B cell (primary cell): ENCODE measurements around the gene SLC5A12. TPM values are rescaled to one million over a fixed set of nuclear protein-coding genes. Genes with fewer than 3 reads are reported as not detected.

Source experiments
- ATAC-seq: fragments of 200-7000 bp; cut with Tn5 transposase; one replicate; pipeline ENCODE4 v1.10.0; 2021; ENCODE audit warnings: low read depth, mild to moderate bottlenecking, moderate number of reproducible peaks, moderate library complexity
- CTCF ChIA-PET: fragments of 350-600 bp; sonication (Branson Sonifier 250); formaldehyde crosslinking; loops from one replicate; lab custom pipeline; 2021; ENCODE audit warnings: antibody characterized with exemption, inconsistent platforms; lab: Charles Lee
- POLR2A ChIA-PET: fragments of 350-600 bp; sonication (Branson Sonifier 250); formaldehyde crosslinking; loops from one replicate; lab custom pipeline; 2021; ENCODE audit warnings: antibody characterized with exemption; lab: Charles Lee
- DNase-seq: peaks from one replicate; pipeline ENCODE4 v3.0.0; 2013
- H2AFZ ChIP-seq: 2 replicates; pipeline ENCODE4 v1.6.1; 2012; ENCODE audit warnings: mild to moderate bottlenecking, low read depth, low read length; ENCODE audit not compliant: insufficient read depth, poor library complexity, severe bottlenecking
- H3K27ac ChIP-seq, 2 donors: 1 replicate in 1 of 2; 2 replicates in 1 of 2; pipeline ENCODE4 v1.5.1; 2012 to 2013; ENCODE audit warnings: low read length in 2 of 2, mild to moderate bottlenecking in 2 of 2, moderate library complexity in 1 of 2
- H3K27me3 ChIP-seq, 4 experiments: fragments of 200-600 bp in 1 of 4; sonication (generic) in 1 of 4; replicated peaks in 1 of 4; 1 replicate in 2 of 4; 2 replicates in 2 of 4; pipeline versions ENCODE4 v1.6.1 to v1.7.0; 2013 to 2016; ENCODE audit warnings: low read length in 3 of 4, mild to moderate bottlenecking in 2 of 4, mixed read lengths in 1 of 4, moderate library complexity in 1 of 4; ENCODE audit not compliant: insufficient read depth in 4 of 4, control insufficient read depth in 3 of 4; ENCODE audit errors: control extremely low read depth in 1 of 4
- H3K36me3 ChIP-seq, 2 experiments: replicated peaks in 1 of 2; 1 replicate in 1 of 2; 2 replicates in 1 of 2; pipeline versions ENCODE4 v1.6.1 to v1.7.1; 2013; ENCODE audit warnings: low read length in 1 of 2; ENCODE audit not compliant: insufficient read depth in 2 of 2, control insufficient read depth in 1 of 2; ENCODE audit errors: control extremely low read depth in 1 of 2, extremely low read depth in 1 of 2
- H3K4me1 ChIP-seq, 2 donors: fragments of 200-600 bp in 1 of 2; sonication (generic) in 1 of 2; 1 replicate in 1 of 2; 2 replicates in 1 of 2; pipeline versions ENCODE4 v1.5.1 to v1.6.1; 2013 to 2017; ENCODE audit warnings: low read length in 2 of 2; ENCODE audit not compliant: control insufficient read depth in 2 of 2, insufficient read depth in 2 of 2
- H3K4me2 ChIP-seq: replicated peaks from 2 replicates; pipeline ENCODE3; 2012; ENCODE audit warnings: mild to moderate bottlenecking, low read depth, low read length; ENCODE audit not compliant: poor library complexity, severe bottlenecking
- H3K4me3 ChIP-seq, 5 experiments: fragments of 200-600 bp in 1 of 5; sonication (generic) in 1 of 5; 1 replicate in 3 of 5; 2 replicates in 2 of 5; pipeline versions ENCODE4 v1.5.1 to v1.7.0; 2011 to 2016; ENCODE audit warnings: low read length in 4 of 5, mild to moderate bottlenecking in 4 of 5, low read depth in 2 of 5, control low read depth in 1 of 5, moderate library complexity in 1 of 5; ENCODE audit not compliant: insufficient read depth in 1 of 5; ENCODE audit errors: control extremely low read depth in 1 of 5, extremely low read depth in 1 of 5
- H3K79me2 ChIP-seq: fragments of 200-600 bp; sonication (generic); one replicate; pipeline ENCODE4 v1.6.0; 2016; ENCODE audit warnings: low read length; ENCODE audit not compliant: control insufficient read depth, insufficient read depth
- H3K9ac ChIP-seq: fragments of 200-600 bp; sonication (generic); 2 replicates; pipeline ENCODE4 v1.6.1; 2017; ENCODE audit warnings: mild to moderate bottlenecking, low read length, moderate library complexity
- H3K9me3 ChIP-seq, 3 donors: one replicate each; pipeline versions ENCODE4 v1.6.1 to v1.7.1; 2013; ENCODE audit warnings: low read length in 2 of 3; ENCODE audit not compliant: control insufficient read depth in 2 of 3, insufficient read depth in 1 of 3; ENCODE audit errors: control extremely low read depth in 1 of 3
- H4K20me1 ChIP-seq: 2 replicates; pipeline ENCODE4 v1.6.0; 2012; ENCODE audit warnings: mild to moderate bottlenecking, low read length; ENCODE audit not compliant: insufficient read depth, control insufficient read depth, poor library complexity, severe bottlenecking
- H3K27ac Mint-ChIP-seq: one replicate; pipeline ENCODE4 v1.8.0; 2021; ENCODE audit warnings: mixed read lengths
- H3K27me3 Mint-ChIP-seq: one replicate; pipeline ENCODE4 v1.8.0; 2021; ENCODE audit warnings: mixed read lengths
- H3K4me1 Mint-ChIP-seq: one replicate; pipeline ENCODE4 v1.8.0; 2021; ENCODE audit warnings: mixed read lengths
- H3K4me3 Mint-ChIP-seq: one replicate; pipeline ENCODE4 v1.8.0; 2021; ENCODE audit warnings: mixed read lengths
- H3K9me3 Mint-ChIP-seq: one replicate; pipeline ENCODE4 v1.8.0; 2022; ENCODE audit warnings: mixed read lengths; ENCODE audit not compliant: insufficient read depth
- EZH2 ChIP-seq: IDR thresholded peaks from 2 replicates; pipeline ENCODE4 v1.6.1; 2012; ENCODE audit warnings: borderline replicate concordance, low read depth, mild to moderate bottlenecking, moderate library complexity, low read length; ENCODE audit not compliant: insufficient read depth, poor library complexity, severe bottlenecking
- WGBS: methylation state at CpG from one replicate; pipeline ENCODE4 v1.1.5; 2013; ENCODE audit warnings: missing lambda C conversion rate; ENCODE audit not compliant: insufficient coverage; 5-methylcytosine and 5-hydroxymethylcytosine counted together
- intact Hi-C: fragments of 100-400 bp; cut with micrococcal nuclease; formaldehyde crosslinking; loops from one replicate; pipeline ENCODE4 v1.10.0; 2022
- polyA plus RNA-seq: library from polyadenylated mRNA; depleted of rRNA; stranded (reverse); fragments of >200 nt; gene quantifications from 2 replicates; pipeline ENCODE4 v1.2.3, GENCODE V29; 2012
- total RNA-seq, 2 donors: library from RNA; stranded (reverse); fragments of 120-200 nt in 1 of 2; gene quantifications; 1 replicate in 1 of 2; 2 replicates in 1 of 2; pipeline versions ENCODE4 v1.2.3 to v1.2.4, GENCODE V29; 2013 to 2022
- TF ChIP-seq, protein P1 (sequence below): fragments of 200-600 bp; IDR thresholded peaks from one replicate; pipeline ENCODE4 v1.8.0; 2022; ENCODE audit warnings: antibody characterized with exemption, mild to moderate bottlenecking

SLC5A12 gene
- total and polyA plus RNA-seq, 2 donors (not counting 1 experiment from before 2014, with no cell fraction given), result not detected

DNA sequence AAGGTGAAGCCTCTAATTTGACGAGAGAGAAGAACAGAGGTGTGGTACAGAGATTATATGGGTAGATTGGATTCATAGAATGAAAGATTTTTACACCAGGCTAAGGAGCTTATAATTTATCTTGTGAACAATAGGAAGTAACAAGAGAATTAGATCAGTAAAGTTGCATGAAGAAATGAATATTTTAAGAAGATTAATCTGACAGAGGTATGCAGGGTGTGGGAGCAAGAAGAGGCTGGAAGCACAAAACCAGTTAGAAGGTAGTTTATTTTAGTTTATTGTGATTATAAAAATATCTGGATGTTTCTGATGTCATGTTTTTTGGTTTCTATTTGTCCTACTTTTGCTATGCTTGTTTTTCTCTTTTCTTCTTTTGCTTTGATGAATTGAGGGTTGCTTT lies 15.7 kb downstream of the SLC5A12 start:
- no peaks in the 10 kb centered on the region for H3K27me3 Mint-ChIP-seq
- Histone ChIP-seq H3K36me3 (no peaks in the 10 kb centered on the region), H3K4me2 (no peak overlapping the region), H3K9me3 (no peaks in the 10 kb centered on the region), H3K79me2 (no peaks in the 10 kb centered on the region), H3K27me3 (no peaks in the 10 kb centered on the region), H3K4me1 (no peaks in the 10 kb centered on the region), H3K27ac (no peak overlapping the region), H4K20me1 (no peaks in the 10 kb centered on the region), H3K4me3 (no peak overlapping the region), H2AFZ (no peak overlapping the region), H3K9ac (no peak overlapping the region)
- no peak overlapping the region for H3K27ac Mint-ChIP-seq
- no peak overlapping the region for H3K4me3 Mint-ChIP-seq
- TF ChIP-seq EZH2, result no peak
- TF ChIP-seq, protein P1, sequence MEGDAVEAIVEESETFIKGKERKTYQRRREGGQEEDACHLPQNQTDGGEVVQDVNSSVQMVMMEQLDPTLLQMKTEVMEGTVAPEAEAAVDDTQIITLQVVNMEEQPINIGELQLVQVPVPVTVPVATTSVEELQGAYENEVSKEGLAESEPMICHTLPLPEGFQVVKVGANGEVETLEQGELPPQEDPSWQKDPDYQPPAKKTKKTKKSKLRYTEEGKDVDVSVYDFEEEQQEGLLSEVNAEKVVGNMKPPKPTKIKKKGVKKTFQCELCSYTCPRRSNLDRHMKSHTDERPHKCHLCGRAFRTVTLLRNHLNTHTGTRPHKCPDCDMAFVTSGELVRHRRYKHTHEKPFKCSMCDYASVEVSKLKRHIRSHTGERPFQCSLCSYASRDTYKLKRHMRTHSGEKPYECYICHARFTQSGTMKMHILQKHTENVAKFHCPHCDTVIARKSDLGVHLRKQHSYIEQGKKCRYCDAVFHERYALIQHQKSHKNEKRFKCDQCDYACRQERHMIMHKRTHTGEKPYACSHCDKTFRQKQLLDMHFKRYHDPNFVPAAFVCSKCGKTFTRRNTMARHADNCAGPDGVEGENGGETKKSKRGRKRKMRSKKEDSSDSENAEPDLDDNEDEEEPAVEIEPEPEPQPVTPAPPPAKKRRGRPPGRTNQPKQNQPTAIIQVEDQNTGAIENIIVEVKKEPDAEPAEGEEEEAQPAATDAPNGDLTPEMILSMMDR, result no peak
- DNase-seq (no peak), ATAC-seq (no peak)
- intact Hi-C loops, result no loop called here
- WGBS, result 80% methylated on average over 1 of the region's 1 CpG
- no peaks in the 10 kb centered on the region for H3K9me3 Mint-ChIP-seq
- H3K4me1 Mint-ChIP-seq, result no peaks in the 10 kb centered on the region
- ChIA-PET CTCF (no interaction called here), POLR2A (no interaction called here)

DNA sequence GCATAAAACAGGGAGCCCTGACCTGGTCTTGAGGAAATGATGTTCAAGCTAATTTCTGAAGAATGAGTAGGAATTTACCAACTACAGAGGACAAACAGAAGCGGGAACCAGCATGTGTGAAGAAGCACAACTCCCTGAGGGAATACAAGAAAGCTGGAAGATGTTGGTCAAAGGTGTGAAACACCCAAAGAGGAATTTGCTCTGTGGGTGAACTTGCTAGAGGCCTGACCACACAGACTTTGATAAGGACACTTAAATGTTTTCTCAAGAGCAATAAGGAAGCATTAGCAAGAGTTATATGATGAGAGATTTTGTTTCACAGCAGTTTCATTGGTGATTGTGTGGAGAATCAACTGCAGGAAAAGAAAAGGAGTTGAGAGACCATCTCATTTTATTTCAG lies 17.6 kb downstream of the SLC5A12 start:
- H3K4me2 ChIP-seq, result no peak overlapping the region

More for the DNA sequence above, 17.6 kb downstream of the SLC5A12 start:
- H3K4me3 ChIP-seq, result no peak overlapping the region
- no peak overlapping the region for H3K27ac ChIP-seq
- no peaks in the 10 kb centered on the region for H3K36me3 ChIP-seq
- Mint-ChIP-seq H3K4me3 (no peak overlapping the region), H3K4me1 (no peaks in the 10 kb centered on the region), H3K9me3 (no peaks in the 10 kb centered on the region), H3K27ac (no peak overlapping the region), H3K27me3 (no peaks in the 10 kb centered on the region)
- POLR2A ChIA-PET, result no interaction called here
- CTCF ChIA-PET, result no interaction called here
- no peaks in the 10 kb centered on the region for H3K27me3 ChIP-seq
- intact Hi-C loops, result no loop called here
- ATAC-seq, result no peak
- TF ChIP-seq, protein P1, result no peak
- TF ChIP-seq EZH2, result no peak
- no peaks in the 10 kb centered on the region for H4K20me1 ChIP-seq
- no peaks in the 10 kb centered on the region for H3K79me2 ChIP-seq
- H3K9ac ChIP-seq, result no peak overlapping the region
- no peak for DNase-seq
- no peaks in the 10 kb centered on the region for H3K9me3 ChIP-seq
- H3K4me1 ChIP-seq, result no peaks in the 10 kb centered on the region
- no peak overlapping the region for H2AFZ ChIP-seq
- 78% methylated on average over 1 of the region's 1 CpG for WGBS
